SU-DHL-6 (cell line): ENCODE measurements around the gene CFAP107.

Source experiments
- EZH2phosphoT487 ChIP-seq: fragments of 200-600 bp; sonication (generic), shearing (Covaris generic); conservative IDR thresholded peaks from 2 replicates; pipeline ENCODE4 v1.6.1; 2018; ENCODE audit warnings: mild to moderate bottlenecking, antibody characterized with exemption, low read length, moderate library complexity, mixed read lengths
- TF ChIP-seq, protein P1 (sequence below): fragments of 200-600 bp; sonication (generic); IDR thresholded peaks from one replicate; pipeline ENCODE4 v1.5.1; 2017; ENCODE audit warnings: antibody characterized with exemption, mild to moderate bottlenecking, low read length, moderate library complexity; ENCODE audit not compliant: insufficient read depth, poor library complexity, severe bottlenecking

DNA sequence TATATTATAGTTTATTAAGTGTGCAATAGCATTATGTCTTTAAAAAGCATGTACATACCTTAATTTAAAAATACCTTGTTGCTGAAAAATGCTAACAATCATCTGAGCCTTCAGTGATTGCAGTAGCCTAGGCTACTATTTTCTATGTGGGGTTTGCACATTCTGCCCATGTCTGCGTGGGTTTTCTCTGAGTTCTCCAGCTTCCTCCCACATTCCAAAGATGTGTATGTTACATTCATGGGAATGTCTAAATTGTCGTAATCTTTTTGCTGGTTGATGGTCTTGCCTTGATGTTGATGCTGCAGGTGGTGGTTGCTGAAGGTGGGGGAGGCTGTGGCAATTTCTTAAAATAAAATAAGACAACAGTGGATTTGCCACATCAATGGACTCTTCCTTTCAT, 17.6 kb upstream of the CFAP107 start:
- TF ChIP-seq, protein P1, sequence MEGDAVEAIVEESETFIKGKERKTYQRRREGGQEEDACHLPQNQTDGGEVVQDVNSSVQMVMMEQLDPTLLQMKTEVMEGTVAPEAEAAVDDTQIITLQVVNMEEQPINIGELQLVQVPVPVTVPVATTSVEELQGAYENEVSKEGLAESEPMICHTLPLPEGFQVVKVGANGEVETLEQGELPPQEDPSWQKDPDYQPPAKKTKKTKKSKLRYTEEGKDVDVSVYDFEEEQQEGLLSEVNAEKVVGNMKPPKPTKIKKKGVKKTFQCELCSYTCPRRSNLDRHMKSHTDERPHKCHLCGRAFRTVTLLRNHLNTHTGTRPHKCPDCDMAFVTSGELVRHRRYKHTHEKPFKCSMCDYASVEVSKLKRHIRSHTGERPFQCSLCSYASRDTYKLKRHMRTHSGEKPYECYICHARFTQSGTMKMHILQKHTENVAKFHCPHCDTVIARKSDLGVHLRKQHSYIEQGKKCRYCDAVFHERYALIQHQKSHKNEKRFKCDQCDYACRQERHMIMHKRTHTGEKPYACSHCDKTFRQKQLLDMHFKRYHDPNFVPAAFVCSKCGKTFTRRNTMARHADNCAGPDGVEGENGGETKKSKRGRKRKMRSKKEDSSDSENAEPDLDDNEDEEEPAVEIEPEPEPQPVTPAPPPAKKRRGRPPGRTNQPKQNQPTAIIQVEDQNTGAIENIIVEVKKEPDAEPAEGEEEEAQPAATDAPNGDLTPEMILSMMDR, result no peak
- no peak for TF ChIP-seq EZH2phosphoT487
